KMS-11 (cell line): Measurements from ENCODE around the gene SLC2A10.
A peak's percentile ranks its signal among the peaks of the same experiment; 100 is the strongest.

Experiments used
- H2AFZ ChIP-seq: fragments of 200-600 bp; sonication (generic); 2 replicates; pipeline ENCODE4 v1.6.1; 2016; ENCODE audit warnings: antibody characterized with exemption, mixed run types, low read depth
- H3K27ac ChIP-seq: fragments of 200-600 bp; sonication (generic); 2 replicates; pipeline ENCODE4 v1.6.1; 2016; ENCODE audit warnings: mild to moderate bottlenecking, mixed run types
- H3K27me3 ChIP-seq: fragments of 200-600 bp; sonication (generic); 2 replicates; pipeline ENCODE4 v1.6.1; 2017; ENCODE audit warnings: mild to moderate bottlenecking, low read depth, mixed run types, moderate library complexity; ENCODE audit not compliant: insufficient read depth
- H3K36me3 ChIP-seq: fragments of 200-600 bp; sonication (generic); 2 replicates; pipeline ENCODE4 v1.6.1; 2017; ENCODE audit warnings: mild to moderate bottlenecking, mixed run types; ENCODE audit not compliant: insufficient read depth
- H3K4me1 ChIP-seq: fragments of 200-600 bp; sonication (generic); 2 replicates; pipeline ENCODE4 v1.6.1; 2016; ENCODE audit warnings: mild to moderate bottlenecking, low read depth, mixed run types; ENCODE audit not compliant: poor library complexity, severe bottlenecking
- H3K4me2 ChIP-seq: fragments of 200-600 bp; sonication (generic); 2 replicates; pipeline ENCODE4 v1.7.0; 2016; ENCODE audit warnings: mild to moderate bottlenecking, mixed run types
- H3K4me3 ChIP-seq: fragments of 200-600 bp; sonication (generic); IDR thresholded peaks from 2 replicates; pipeline ENCODE4 v1.6.1; 2017; ENCODE audit warnings: low read depth, low read length, mixed read lengths; ENCODE audit not compliant: insufficient read depth
- H3K79me2 ChIP-seq: fragments of 200-600 bp; sonication (generic); 2 replicates; pipeline ENCODE4 v1.6.1; 2016; ENCODE audit warnings: low read depth, mixed run types; ENCODE audit not compliant: insufficient read depth
- H3K9ac ChIP-seq: fragments of 200-600 bp; sonication (generic); 2 replicates; pipeline ENCODE4 v1.6.1; 2016; ENCODE audit warnings: mild to moderate bottlenecking, mixed run types
- H4K20me1 ChIP-seq: fragments of 200-600 bp; sonication (generic); 2 replicates; pipeline ENCODE4 v1.6.1; 2016; ENCODE audit warnings: mild to moderate bottlenecking, mixed run types; ENCODE audit not compliant: insufficient read depth
- CTCF ChIP-seq: fragments of 200-600 bp; sonication (generic); conservative IDR thresholded peaks from 2 replicates; pipeline ENCODE4 v1.6.1; 2017; ENCODE audit warnings: low read depth, mild to moderate bottlenecking, antibody characterized with exemption, low read length, moderate library complexity, mixed read lengths

SLC2A10 gene

GRCh38 chr20:46752728-46753127 is 43.3 kb downstream of the SLC2A10 start:
- no peaks in the 10 kb centered on the region for H3K4me1 ChIP-seq
- H4K20me1 ChIP-seq, result no peaks in the 10 kb centered on the region
- H3K4me3 ChIP-seq, result no peak overlapping the region
- H3K27me3 ChIP-seq, result no peaks in the 10 kb centered on the region
- H3K4me2 ChIP-seq, result no peak overlapping the region
- no peaks in the 10 kb centered on the region for H3K79me2 ChIP-seq
- no peak overlapping the region for H3K27ac ChIP-seq
- no peak overlapping the region for H3K9ac ChIP-seq
- peak; percentile 91 for TF ChIP-seq CTCF
- H2AFZ ChIP-seq, result no peak overlapping the region
- no peaks in the 10 kb centered on the region for H3K36me3 ChIP-seq

GRCh38 chr20:46755483-46756413 is 46.3 kb downstream of the SLC2A10 start:
- Histone ChIP-seq H3K27me3 (no peaks in the 10 kb centered on the region), H4K20me1 (no peaks in the 10 kb centered on the region), H3K79me2 (no peaks in the 10 kb centered on the region), H2AFZ (no peak overlapping the region), H3K36me3 (no peaks in the 10 kb centered on the region), H3K4me1 (peaks cover 2% of the 10 kb centered on the region), H3K27ac (no peak overlapping the region), H3K4me3 (no peak overlapping the region), H3K4me2 (no peak overlapping the region), H3K9ac (no peak overlapping the region)
- no peak for TF ChIP-seq CTCF

DNA sequence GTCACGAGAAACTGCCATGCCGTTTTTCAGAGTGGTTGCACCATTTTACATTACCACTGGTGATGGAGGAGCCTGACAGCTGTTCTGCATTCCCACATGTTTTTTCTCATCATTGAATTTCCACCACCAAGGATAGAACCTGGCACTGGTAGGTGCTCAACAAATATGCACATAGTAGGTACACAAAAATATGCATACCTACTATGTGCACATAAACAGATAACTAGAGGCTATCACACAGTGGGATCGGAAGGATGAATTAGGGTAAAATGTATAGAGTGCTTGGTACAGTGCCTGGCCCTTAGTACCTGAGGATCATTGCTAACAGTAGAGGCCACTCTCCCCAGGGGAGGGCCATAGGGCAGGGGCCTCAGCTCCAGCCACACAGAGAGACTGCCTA is 47.0 kb downstream of the SLC2A10 start:
- H3K27me3 ChIP-seq, result no peaks in the 10 kb centered on the region
- H3K4me3 ChIP-seq, result no peak overlapping the region
- no peak overlapping the region for H3K4me2 ChIP-seq
- no peaks in the 10 kb centered on the region for H3K79me2 ChIP-seq
- no peak overlapping the region for H3K9ac ChIP-seq
- H3K36me3 ChIP-seq, result no peaks in the 10 kb centered on the region
- H3K27ac ChIP-seq, result no peak overlapping the region
- H4K20me1 ChIP-seq, result no peaks in the 10 kb centered on the region
- H2AFZ ChIP-seq, result no peak overlapping the region
- peaks cover 2% of the 10 kb centered on the region for H3K4me1 ChIP-seq
- no peak for TF ChIP-seq CTCF

- H3K9ac ChIP-seq, result no peak overlapping the region
- H2AFZ ChIP-seq, result no peak overlapping the region
- no peaks in the 10 kb centered on the region for H3K36me3 ChIP-seq
- no peaks in the 10 kb centered on the region for H3K79me2 ChIP-seq
- TF ChIP-seq CTCF, result no peak
- H4K20me1 ChIP-seq, result no peaks in the 10 kb centered on the region
- H3K4me1 ChIP-seq, result peaks cover 2% of the 10 kb centered on the region
- no peaks in the 10 kb centered on the region for H3K27me3 ChIP-seq
- H3K4me3 ChIP-seq, result no peak overlapping the region
- no peak overlapping the region for H3K27ac ChIP-seq
- H3K4me2 ChIP-seq, result no peak overlapping the region
Observed at GRCh38 chr20:46757135-46757534, 47.7 kb downstream of the SLC2A10 start.
